SK-N-MC (cell line): ENCODE data around the gene STRADB.

Experiments used
- EZH2 ChIP-seq: fragments of 200-600 bp; sonication (generic); IDR thresholded peaks from one replicate; pipeline ENCODE4 v1.6.1; 2017; ENCODE audit warnings: antibody characterized with exemption
- FOXP2 ChIP-seq: optimal IDR thresholded peaks from 2 replicates; pipeline ENCODE3; 2011; ENCODE audit warnings: mild to moderate bottlenecking, moderate library complexity; ENCODE audit not compliant: insufficient read depth; ENCODE audit errors: extremely low read length, control extremely low read depth
- POLR2AphosphoS5 ChIP-seq: IDR thresholded peaks from 2 replicates; pipeline ENCODE4 v1.6.1; 2012; ENCODE audit warnings: mild to moderate bottlenecking, low read depth, low read length, borderline replicate concordance

DNA sequence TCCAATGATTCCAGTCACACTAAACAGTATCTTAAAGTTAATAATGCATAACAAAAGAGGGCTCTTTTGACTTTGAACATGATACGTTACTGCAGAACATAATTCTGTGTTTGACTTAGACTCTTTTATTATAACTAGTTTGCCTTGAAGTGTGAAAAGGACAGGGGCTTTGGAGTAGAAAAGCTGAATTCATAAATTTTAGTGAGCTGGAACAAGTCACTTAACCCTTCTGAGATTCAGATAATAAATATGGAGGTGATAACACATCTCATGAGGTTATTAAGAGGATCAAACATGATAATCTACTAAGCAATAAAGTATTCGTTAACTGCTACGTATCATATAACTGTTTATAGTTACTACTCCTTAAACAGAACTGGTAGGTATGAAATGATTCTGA is 49.7 kb upstream of the STRADB start:
- no peak for TF ChIP-seq POLR2AphosphoS5
- TF ChIP-seq EZH2, result no peak
- TF ChIP-seq FOXP2, result no peak
